Upper lobe of left lung (tissue), 6 donors: ENCODE data around the gene MYOM1. TPM values are rescaled to one million over a fixed set of nuclear protein-coding genes. Genes with fewer than 3 reads are reported as not detected.

ENCODE experiments used
- ATAC-seq, 2 donors: fragments of 200-7000 bp; cut with Tn5 transposase; one replicate each; pipeline ENCODE4 v1.9.1; 2022; ENCODE audit warnings: mild to moderate bottlenecking in 2 of 2, moderate library complexity in 2 of 2; ENCODE audit not compliant: low FRiP score in 2 of 2
- DNase-seq, 2 donors: peaks; one replicate each; pipeline ENCODE4 v3.0.0-alpha.2; 2019 to 2020
- H3K27ac ChIP-seq, 4 donors: fragments of 200-600 bp; sonication (generic); one replicate each; pipeline ENCODE4 v1.5.1; 2016 to 2019
- H3K27me3 ChIP-seq, 4 donors: fragments of 200-600 bp; sonication (generic); one replicate each; pipeline ENCODE4 v1.5.1; 2017 to 2019
- H3K36me3 ChIP-seq, 4 donors: fragments of 200-600 bp; sonication (generic); one replicate each; pipeline ENCODE4 v1.5.1; 2016 to 2019
- H3K4me1 ChIP-seq, 4 donors: fragments of 200-600 bp; sonication (generic); one replicate each; pipeline ENCODE4 v1.5.1; 2018 to 2019
- H3K4me3 ChIP-seq, 4 donors: fragments of 200-600 bp; sonication (generic); one replicate each; pipeline ENCODE4 v1.5.1; 2017 to 2019; ENCODE audit warnings: mild to moderate bottlenecking in 2 of 4, moderate library complexity in 1 of 4
- H3K9me3 ChIP-seq, 4 donors: fragments of 200-600 bp; sonication (generic); one replicate each; pipeline ENCODE4 v1.5.1; 2018 to 2019
- CTCF ChIP-seq, 6 experiments: fragments of 450-650 bp in 4 of 6; fragments of 200-600 bp in 2 of 6; sonication (generic) in 2 of 6; IDR thresholded peaks; one replicate each; pipeline ENCODE4 v1.5.1; 2016 to 2019; ENCODE audit warnings: antibody characterized with exemption in 6 of 6
- EP300 ChIP-seq, 4 donors: sonication (generic); formaldehyde crosslinking; IDR thresholded peaks; one replicate each; pipeline ENCODE4 v1.5.1; 2017; ENCODE audit warnings: antibody characterized with exemption in 4 of 4, control low read depth in 2 of 4
- POLR2A ChIP-seq, 4 donors: fragments of 450-650 bp; IDR thresholded peaks; one replicate each; pipeline ENCODE4 v1.5.1; 2016 to 2017; ENCODE audit warnings: antibody characterized with exemption in 4 of 4, mild to moderate bottlenecking in 2 of 4
- POLR2AphosphoS5 ChIP-seq, 2 donors: sonication (generic); formaldehyde crosslinking; IDR thresholded peaks; one replicate each; pipeline ENCODE4 v1.5.1; 2017; ENCODE audit warnings: antibody characterized with exemption in 2 of 2
- WGBS, 2 donors: methylation state at CpG; one replicate each; pipeline ENCODE4 v1.1.5; 2017 to 2018; 5-methylcytosine and 5-hydroxymethylcytosine counted together
- total RNA-seq, 6 donors: library from RNA; depleted of rRNA in 4 of 6; stranded (reverse); fragments of >200 nt in 4 of 6; gene quantifications; one replicate each; pipeline versions ENCODE4 v1.1.0 to v1.2.1, GENCODE V29; 2016 to 2021
- donor health status: DM: no; HTN: no; CAD: no; lungs with moderate emphysema.
- donor health status: DM: no; HTN: yes; CAD: no; lungs with severe emphysema.

MYOM1 gene
- total RNA-seq, 6 donors from 2014 or later: 0.76 to 11.2 (median 2.2) TPM

GRCh38 chr18:3150274-3150673, 69.5 kb downstream of the MYOM1 start:
- H3K4me3 ChIP-seq: no peak overlapping the region
- TF ChIP-seq POLR2AphosphoS5 (IDR thresholded peaks at IDR 0.05): no peak
- no peak for TF ChIP-seq POLR2A (IDR thresholded peaks at IDR 0.05)
- no peak for TF ChIP-seq CTCF (IDR thresholded peaks at IDR 0.05)
- TF ChIP-seq EP300 (IDR thresholded peaks at IDR 0.05): no peak
- no peaks in the 10 kb centered on the region for H3K27me3 ChIP-seq
- no peaks in the 10 kb centered on the region for H3K4me1 ChIP-seq
- no peaks in the 10 kb centered on the region for H3K9me3 ChIP-seq
- no peaks in the 10 kb centered on the region for H3K36me3 ChIP-seq
- ATAC-seq (no peak), DNase-seq (no peak)
- no peak overlapping the region for H3K27ac ChIP-seq
- 91 to 92% methylated on average over 5 of the region's 5 CpGs for WGBS, 2 donors

GRCh38 chr18:3148930-3149535, 70.7 kb downstream of the MYOM1 start:
- no peak overlapping the region for H3K4me3 ChIP-seq
- WGBS, 2 donors: 59 to 64% methylated on average over 4 of the region's 4 CpGs
- no peaks in the 10 kb centered on the region for H3K36me3 ChIP-seq
- H3K27me3 ChIP-seq: no peaks in the 10 kb centered on the region
- ATAC-seq: no peak
- DNase-seq: no peak
- H3K9me3 ChIP-seq: no peaks in the 10 kb centered on the region
- no peak overlapping the region for H3K27ac ChIP-seq
- TF ChIP-seq CTCF (IDR thresholded peaks at IDR 0.05) (no peak), EP300 (IDR thresholded peaks at IDR 0.05) (no peak), POLR2A (IDR thresholded peaks at IDR 0.05) (no peak), POLR2AphosphoS5 (IDR thresholded peaks at IDR 0.05) (no peak)
- no peaks in the 10 kb centered on the region for H3K4me1 ChIP-seq

- no peak for TF ChIP-seq EP300 (IDR thresholded peaks at IDR 0.05)
- TF ChIP-seq POLR2AphosphoS5 (IDR thresholded peaks at IDR 0.05): no peak
- TF ChIP-seq CTCF (IDR thresholded peaks at IDR 0.05): no peak
- no peak for TF ChIP-seq POLR2A (IDR thresholded peaks at IDR 0.05)
- Histone ChIP-seq H3K27me3 (no peaks in the 10 kb centered on the region), H3K9me3 (no peaks in the 10 kb centered on the region), H3K27ac (no peak overlapping the region), H3K4me3 (no peak overlapping the region), H3K4me1 (no peaks in the 10 kb centered on the region), H3K36me3 (no peaks in the 10 kb centered on the region)
- 80 to 82% methylated on average over 8 of the region's 8 CpGs for WGBS, 2 donors
- ATAC-seq (no peak), DNase-seq (no peak)
Observed at GRCh38 chr18:3147935-3148554, 71.7 kb downstream of the MYOM1 start.

- WGBS, 2 donors: 84 to 85% methylated on average over 10 of the region's 10 CpGs
- no peaks in the 10 kb centered on the region for H3K27me3 ChIP-seq
- no peak for DNase-seq
- H3K36me3 ChIP-seq: no peaks in the 10 kb centered on the region
- no peak overlapping the region for H3K4me3 ChIP-seq
- no peaks in the 10 kb centered on the region for H3K9me3 ChIP-seq
- no peak overlapping the region for H3K27ac ChIP-seq
- no peak for ATAC-seq
- no peak for TF ChIP-seq POLR2AphosphoS5 (IDR thresholded peaks at IDR 0.05)
- no peak for TF ChIP-seq EP300 (IDR thresholded peaks at IDR 0.05)
- TF ChIP-seq POLR2A (IDR thresholded peaks at IDR 0.05): no peak
- no peak for TF ChIP-seq CTCF (IDR thresholded peaks at IDR 0.05)
- H3K4me1 ChIP-seq: no peaks in the 10 kb centered on the region
Observed at GRCh38 chr18:3140986-3141639, 78.7 kb downstream of the MYOM1 start.
